ENCODE measurements around the gene SAMSN1. TPM values are rescaled to one million over a fixed set of nuclear protein-coding genes. Genes with fewer than 3 reads are reported as not detected.

The SAMSN1 gene
- total and polyA plus RNA-seq, 3 donors from 2014 or later: 0.71 to 2.2 (median 1.7) TPM

GRCh38 chr21:14469641-14470040 is 76.5 kb downstream of the SAMSN1 start:
- no peak for TF ChIP-seq CTCF (IDR thresholded peaks at IDR 0.05)
- TF ChIP-seq POLR2A (IDR thresholded peaks at IDR 0.05): no peak
- no peaks in the 10 kb centered on the region for H3K36me3 ChIP-seq (ENCODE audit: low read depth, missing control alignments)
- H3K4me1 ChIP-seq: no peaks in the 10 kb centered on the region
- no peaks in the 10 kb centered on the region for H3K9me3 ChIP-seq
- intact Hi-C loops (cut with DNase I; ENCODE audit: low total_unique reads): no loop called here
- no peaks in the 10 kb centered on the region for H3K27me3 ChIP-seq
- 70 to 84% methylated on average over 4 of the region's 4 CpGs for WGBS, 2 donors
- no peak overlapping the region for H3K27ac ChIP-seq
- no peak for DNase-seq
- H3K4me3 ChIP-seq: no peak overlapping the region

- Histone ChIP-seq H3K36me3 (ENCODE audit: low read depth, missing control alignments) (no peaks in the 10 kb centered on the region), H3K27me3 (no peaks in the 10 kb centered on the region), H3K9me3 (no peaks in the 10 kb centered on the region), H3K4me1 (no peaks in the 10 kb centered on the region), H3K27ac (no peak overlapping the region), H3K4me3 (no peak overlapping the region)
- 32 to 55% methylated on average over 1 of the region's 1 CpG for WGBS, 2 donors
- no peak for DNase-seq
- intact Hi-C loops (cut with DNase I; ENCODE audit: low total_unique reads): no loop called here
- no peak for TF ChIP-seq CTCF (IDR thresholded peaks at IDR 0.05)
- TF ChIP-seq POLR2A (IDR thresholded peaks at IDR 0.05): no peak
Observed at GRCh38 chr21:14466715-14467114, 79.4 kb downstream of the SAMSN1 start.

- Histone ChIP-seq H3K27ac (no peak overlapping the region), H3K4me3 (no peak overlapping the region), H3K36me3 (ENCODE audit: low read depth, missing control alignments) (no peaks in the 10 kb centered on the region), H3K9me3 (no peaks in the 10 kb centered on the region), H3K4me1 (no peaks in the 10 kb centered on the region), H3K27me3 (no peaks in the 10 kb centered on the region)
- DNase-seq: no peak
- intact Hi-C loops (cut with DNase I; ENCODE audit: low total_unique reads): no loop called here
- 87 to 97% methylated on average over 3 of the region's 3 CpGs for WGBS, 2 donors
- TF ChIP-seq CTCF (IDR thresholded peaks at IDR 0.05) (no peak), POLR2A (IDR thresholded peaks at IDR 0.05) (no peak)
Observed at GRCh38 chr21:14457762-14458161, 88.4 kb downstream of the SAMSN1 start.

- H3K36me3 ChIP-seq (ENCODE audit: low read depth, missing control alignments): no peaks in the 10 kb centered on the region
- no peak overlapping the region for H3K4me3 ChIP-seq
- no peak overlapping the region for H3K27ac ChIP-seq
- no peak for DNase-seq
- H3K9me3 ChIP-seq: no peaks in the 10 kb centered on the region
- no peaks in the 10 kb centered on the region for H3K4me1 ChIP-seq
- 89 to 91% methylated on average over 1 of the region's 1 CpG for WGBS, 2 donors
- no peaks in the 10 kb centered on the region for H3K27me3 ChIP-seq
- intact Hi-C loops (cut with DNase I; ENCODE audit: low total_unique reads): no loop called here
- TF ChIP-seq POLR2A (IDR thresholded peaks at IDR 0.05): no peak
- no peak for TF ChIP-seq CTCF (IDR thresholded peaks at IDR 0.05)
Observed at GRCh38 chr21:14456911-14457310, 89.2 kb downstream of the SAMSN1 start.
